Lower lobe of right lung (tissue), 2 donors: ENCODE results near the gene XRCC4. TPM values are rescaled to one million over a fixed set of nuclear protein-coding genes. Genes with fewer than 3 reads are reported as not detected.

Experiments used
- ATAC-seq, 2 donors: fragments of 200-7000 bp; cut with Tn5 transposase; one replicate each; pipeline ENCODE4 v1.9.1; 2020 to 2022; ENCODE audit warnings: mild to moderate bottlenecking in 2 of 2, moderate library complexity in 2 of 2
- DNase-seq: peaks from one replicate; pipeline ENCODE4 v3.0.0-alpha.2; 2020
- H3K27ac ChIP-seq: fragments of 200-600 bp; one replicate; pipeline ENCODE4 v1.8.0; 2022
- H3K27me3 ChIP-seq: fragments of 200-600 bp; one replicate; pipeline ENCODE4 v1.8.0; 2022; ENCODE audit warnings: low read depth
- H3K36me3 ChIP-seq: fragments of 200-600 bp; one replicate; pipeline ENCODE4 v1.8.0; 2022; ENCODE audit warnings: mild to moderate bottlenecking
- H3K4me1 ChIP-seq: fragments of 200-600 bp; one replicate; pipeline ENCODE4 v1.8.0; 2022
- H3K4me3 ChIP-seq: fragments of 200-600 bp; one replicate; pipeline ENCODE4 v1.8.0; 2022; ENCODE audit warnings: mild to moderate bottlenecking
- H3K9me3 ChIP-seq: fragments of 200-600 bp; one replicate; pipeline ENCODE4 v1.8.0; 2022
- CTCF ChIP-seq: fragments of 200-600 bp; IDR thresholded peaks from one replicate; pipeline ENCODE4 v1.8.0; 2022; ENCODE audit warnings: antibody characterized with exemption, mild to moderate bottlenecking
- intact Hi-C: fragments of 100-400 bp; cut with DNase I; formaldehyde crosslinking; loops from one replicate; pipeline ENCODE4 v1.11.0; 2022
- total RNA-seq: library from RNA; stranded (reverse); fragmentation: NEBNext Ultra II Directional; extraction: Animal tissue kit (Norgen Biotek cat#: 25700); gene quantifications from one replicate; pipeline ENCODE4 v1.2.1, GENCODE V29; 2021
- donor health status: DM: no; HTN: yes; CAD: no; lungs with severe emphysema.

The XRCC4 gene
- total RNA-seq, 1 donor from 2014 or later = 9.2 TPM

- ATAC-seq = no peak
- no peak for TF ChIP-seq CTCF
- intact Hi-C loops = no loop called here
Measured at GRCh38 chr5:83115816-83116215, 38.5 kb downstream of the XRCC4 start.

GRCh38 chr5:83118471-83118870 lies 41.1 kb downstream of the XRCC4 start:
- Histone ChIP-seq H3K36me3 (no peaks in the 10 kb centered on the region), H3K27ac (no peak overlapping the region), H3K4me1 (no peaks in the 10 kb centered on the region), H3K27me3 (no peaks in the 10 kb centered on the region), H3K9me3 (peaks cover 7% of the 10 kb centered on the region), H3K4me3 (no peak overlapping the region)
- intact Hi-C loops = no loop called here
- no peak for DNase-seq
- no peak for ATAC-seq
- no peak for TF ChIP-seq CTCF

More at GRCh38 chr5:83115816-83116215, 38.5 kb downstream of the XRCC4 start:
- no peaks in the 10 kb centered on the region for H3K4me1 ChIP-seq
- H3K9me3 ChIP-seq = peaks cover 7% of the 10 kb centered on the region
- no peaks in the 10 kb centered on the region for H3K27me3 ChIP-seq
- no peak overlapping the region for H3K27ac ChIP-seq
- DNase-seq = no peak
- no peaks in the 10 kb centered on the region for H3K36me3 ChIP-seq
- H3K4me3 ChIP-seq = no peak overlapping the region

GRCh38 chr5:83118976-83119375 lies 41.6 kb downstream of the XRCC4 start:
- no peak for TF ChIP-seq CTCF
- intact Hi-C loops = no loop called here
- no peaks in the 10 kb centered on the region for H3K36me3 ChIP-seq
- H3K27ac ChIP-seq = no peak overlapping the region
- H3K27me3 ChIP-seq = no peaks in the 10 kb centered on the region
- no peaks in the 10 kb centered on the region for H3K4me1 ChIP-seq
- no peak for DNase-seq
- peaks cover 7% of the 10 kb centered on the region for H3K9me3 ChIP-seq
- H3K4me3 ChIP-seq = no peak overlapping the region
- no peak for ATAC-seq

- H3K36me3 ChIP-seq = no peaks in the 10 kb centered on the region
- H3K4me3 ChIP-seq = no peak overlapping the region
- intact Hi-C loops = no loop called here
- H3K27ac ChIP-seq = no peak overlapping the region
- no peaks in the 10 kb centered on the region for H3K9me3 ChIP-seq
- no peaks in the 10 kb centered on the region for H3K27me3 ChIP-seq
- ATAC-seq = no peak
- no peak for DNase-seq
- TF ChIP-seq CTCF = no peak
- H3K4me1 ChIP-seq = no peaks in the 10 kb centered on the region
Measured at GRCh38 chr5:83124593-83124992, 47.2 kb downstream of the XRCC4 start.

- no peak for ATAC-seq
- DNase-seq = no peak
- no peak for TF ChIP-seq CTCF
- H3K4me1 ChIP-seq = no peaks in the 10 kb centered on the region
- H3K4me3 ChIP-seq = no peak overlapping the region
- H3K9me3 ChIP-seq = no peaks in the 10 kb centered on the region
- no peaks in the 10 kb centered on the region for H3K36me3 ChIP-seq
- no peak overlapping the region for H3K27ac ChIP-seq
- intact Hi-C loops = no loop called here
- no peaks in the 10 kb centered on the region for H3K27me3 ChIP-seq
Measured at GRCh38 chr5:83125560-83125959, 48.2 kb downstream of the XRCC4 start.

- Histone ChIP-seq H3K27me3 (no peaks in the 10 kb centered on the region), H3K4me3 (no peak overlapping the region), H3K36me3 (no peaks in the 10 kb centered on the region), H3K9me3 (no peaks in the 10 kb centered on the region), H3K4me1 (no peaks in the 10 kb centered on the region), H3K27ac (no peak overlapping the region)
- ATAC-seq = no peak
- TF ChIP-seq CTCF = no peak
- no peak for DNase-seq
- intact Hi-C loops = no loop called here
Measured at GRCh38 chr5:83126501-83126900, 49.2 kb downstream of the XRCC4 start.
